ENCODE results near the gene RYK. TPM values are rescaled to one million over a fixed set of nuclear protein-coding genes. Genes with fewer than 3 reads are reported as not detected.

Gene RYK
- total and polyA plus RNA-seq, 2 experiments from 2014 or later, result 24.9 to 94.8 TPM

- Mint-ChIP-seq H3K4me1 (peaks cover 9% of the 10 kb centered on the region; the same call in 2 of the 3 replicates), H3K27ac (no peak overlapping the region; the same call in 1 of the 2 replicates), H3K9me3 (no peaks in the 10 kb centered on the region; the same call in 2 of the 3 replicates), H3K27me3 (ENCODE audit: insufficient read depth, low read depth, poor library complexity) (no peaks in the 10 kb centered on the region), H3K4me3 (no peak overlapping the region), H3K36me3 (ENCODE audit: low read depth) (peaks cover 34% of the 10 kb centered on the region)
- H4K20me1 ChIP-seq (replicated peaks; ENCODE audit: insufficient read depth), result no peaks in the 10 kb centered on the region
- H3K9me2 ChIP-seq (ENCODE audit: insufficient read depth), result no peaks in the 10 kb centered on the region
- no peaks in the 10 kb centered on the region for H3F3A ChIP-seq (replicated peaks; ENCODE audit: low read depth)
- DNase-seq (ENCODE audit: low spot score) (no peak), ATAC-seq (no peak)
- TF ChIP-seq STAT1 (IDR thresholded peaks at IDR 0.05; ENCODE audit: unreplicated experiment), result no peak
- no peak for TF ChIP-seq REST (IDR thresholded peaks at IDR 0.05; ENCODE audit: unreplicated experiment)
- no peak for TF ChIP-seq CREB1 (CRISPR knock-in tag; IDR thresholded peaks at IDR 0.05; ENCODE audit: low read depth)
- TF ChIP-seq NANOG (IDR thresholded peaks at IDR 0.05; ENCODE audit: borderline replicate concordance), result no peak
- no peak for TF ChIP-seq EZH2 (IDR thresholded peaks at IDR 0.05; ENCODE audit: low read depth, unreplicated experiment)
- no peak for TF ChIP-seq CTCF (conservative IDR thresholded peaks at IDR 0.05; ENCODE audit: low read depth in 2 of 2)
- H3K4me1 ChIP-seq (ENCODE audit: insufficient read depth), result no peaks in the 10 kb centered on the region
- H3K4me2 ChIP-seq, result no peak overlapping the region
- no peak overlapping the region for H3K4me3 ChIP-seq
- no peak overlapping the region for H2AFZ ChIP-seq
- no peaks in the 10 kb centered on the region for H3K27me3 ChIP-seq (ENCODE audit: insufficient read depth)
- H3K36me3 ChIP-seq (ENCODE audit: insufficient read depth), result peaks cover 5% of the 10 kb centered on the region
- no peak overlapping the region for H3K27ac ChIP-seq (ENCODE audit: low read depth)
- no peaks in the 10 kb centered on the region for H3K79me2 ChIP-seq (replicated peaks; ENCODE audit: insufficient read depth)
Observed at GRCh38 chr3:134163096-134163495, 87.6 kb downstream of the RYK start.

GRCh38 chr3:134161898-134162615, 88.6 kb downstream of the RYK start:
- no peaks in the 10 kb centered on the region for H3K4me1 ChIP-seq (ENCODE audit: insufficient read depth)
- Mint-ChIP-seq H3K27ac (peak overlapping the region; percentile 18), H3K9me3 (no peaks in the 10 kb centered on the region; the same call in 2 of the 3 replicates), H3K4me1 (peaks cover 9% of the 10 kb centered on the region; the same call in 2 of the 3 replicates), H3K36me3 (ENCODE audit: low read depth) (peaks cover 30% of the 10 kb centered on the region), H3K4me3 (no peak overlapping the region), H3K27me3 (ENCODE audit: insufficient read depth, low read depth, poor library complexity) (no peaks in the 10 kb centered on the region)
- H2AFZ ChIP-seq, result no peak overlapping the region
- no peaks in the 10 kb centered on the region for H3K79me2 ChIP-seq (replicated peaks; ENCODE audit: insufficient read depth)
- ATAC-seq, result peak; percentile 97
- H3K4me2 ChIP-seq, result no peak overlapping the region
- no peaks in the 10 kb centered on the region for H4K20me1 ChIP-seq (replicated peaks; ENCODE audit: insufficient read depth)
- H3K27ac ChIP-seq (ENCODE audit: low read depth), result no peak overlapping the region
- peaks cover 9% of the 10 kb centered on the region for H3K36me3 ChIP-seq (ENCODE audit: insufficient read depth)
- no peaks in the 10 kb centered on the region for H3K9me2 ChIP-seq (ENCODE audit: insufficient read depth)
- DNase-seq (ENCODE audit: low spot score), result peak; percentile 73
- H3F3A ChIP-seq (replicated peaks; ENCODE audit: low read depth), result no peaks in the 10 kb centered on the region
- H3K27me3 ChIP-seq (ENCODE audit: insufficient read depth), result no peaks in the 10 kb centered on the region
- H3K4me3 ChIP-seq, result no peak overlapping the region
- peak; percentile 13 to 41; a peak in 2 of 4 replicates for TF ChIP-seq CTCF (conservative IDR thresholded peaks at IDR 0.05; ENCODE audit: low read depth in 2 of 2)
